COLO668 (cell line): ENCODE data around the gene SSPN.

Source experiments
- DNase-seq: peaks from one replicate; lab custom pipeline; 2025; ENCODE audit not compliant: unreplicated experiment; lab: John Stamatoyannopoulos, UW

SSPN gene

GRCh38 chr12:26185532-26186320, 9.6 kb upstream of the SSPN start:
- no peak for DNase-seq

- DNase-seq, result no peak
These were observed 8.2 kb upstream of the SSPN start for GRCh38 chr12:26187014-26187798.

GRCh38 chr12:26188127-26188526, 7.2 kb upstream of the SSPN start:
- no peak for DNase-seq

GRCh38 chr12:26188641-26189040, 6.7 kb upstream of the SSPN start:
- DNase-seq, result no peak

GRCh38 chr12:26192142-26192541, 3.2 kb upstream of the SSPN start:
- no peak for DNase-seq

GRCh38 chr12:26193539-26193938, 1.8 kb upstream of the SSPN start:
- DNase-seq, result no peak

- peak; percentile 45 for DNase-seq
These were observed 458 bp downstream of the SSPN start for GRCh38 chr12:26195641-26196420.

- DNase-seq, result no peak
These were observed 996 bp downstream of the SSPN start for GRCh38 chr12:26196421-26196716.

GRCh38 chr12:26197832-26198231, 2.5 kb downstream of the SSPN start:
- peak; percentile 14 for DNase-seq

GRCh38 chr12:26198742-26199141, 3.4 kb downstream of the SSPN start:
- DNase-seq, result no peak

GRCh38 chr12:26203167-26203780, 7.9 kb downstream of the SSPN start:
- no peak for DNase-seq

GRCh38 chr12:26204612-26205289, 9.4 kb downstream of the SSPN start:
- no peak for DNase-seq

GRCh38 chr12:26205298-26205697, 9.9 kb downstream of the SSPN start:
- no peak for DNase-seq

GRCh38 chr12:26205941-26206340, 10.6 kb downstream of the SSPN start:
- no peak for DNase-seq

GRCh38 chr12:26211331-26211730, 16.0 kb downstream of the SSPN start:
- DNase-seq, result no peak

GRCh38 chr12:26212396-26212795, 17.0 kb downstream of the SSPN start:
- no peak for DNase-seq

- DNase-seq, result no peak
These were observed 17.6 kb downstream of the SSPN start for GRCh38 chr12:26212988-26213387.

- DNase-seq, result no peak
These were observed 18.7 kb downstream of the SSPN start for GRCh38 chr12:26214121-26214520.

- DNase-seq, result no peak
These were observed 24.4 kb downstream of the SSPN start for GRCh38 chr12:26219736-26220135.

- DNase-seq, result no peak
These were observed 29.3 kb downstream of the SSPN start for GRCh38 chr12:26224657-26225056.

GRCh38 chr12:26226122-26226521, 30.7 kb downstream of the SSPN start:
- DNase-seq, result no peak
